Brain microvascular endothelial cell (primary cell): Measurements from ENCODE around the gene NEDD4.

Experiments
- DNase-seq: peaks from one replicate; pipeline ENCODE4 v3.0.0-alpha.2; 2020
- H3K27ac ChIP-seq: fragments of 250-450 bp; sonication (Bioruptor Pico); 2 replicates; pipeline ENCODE4 v1.5.1; 2020; ENCODE audit warnings: mild to moderate bottlenecking, moderate library complexity
- H3K27me3 ChIP-seq: fragments of 250-450 bp; sonication (Bioruptor Pico); replicated peaks from 2 replicates; pipeline ENCODE4 v1.5.1; 2020; ENCODE audit warnings: mild to moderate bottlenecking
- H3K36me3 ChIP-seq: fragments of 250-450 bp; sonication (Bioruptor Pico); replicated peaks from 2 replicates; pipeline ENCODE4 v1.5.1; 2020; ENCODE audit warnings: mild to moderate bottlenecking
- H3K4me3 ChIP-seq: 2 replicates; pipeline ENCODE4 v1.5.1; 2011; ENCODE audit warnings: low read depth, mild to moderate bottlenecking, control low read depth, low read length, moderate library complexity
- CTCF ChIP-seq: IDR thresholded peaks from 2 replicates; pipeline ENCODE4 v1.5.1; 2011; ENCODE audit warnings: low read depth, mild to moderate bottlenecking, moderate library complexity, low read length, control low read depth, inconsistent platforms; ENCODE audit errors: missing control alignments
- in situ Hi-C: cut with HindIII; loops from 2 replicates; pipeline ENCODE4 v1.10.0; 2017; ENCODE audit warnings: low sequenced_read_pairs, low pct_ligation_motif_present

NEDD4 gene

GRCh38 chr15:55819397-55820034, 173.9 kb downstream of the NEDD4 start:
- Histone ChIP-seq H3K36me3 (no peaks in the 10 kb centered on the region), H3K4me3 (no peak overlapping the region), H3K27ac (no peak overlapping the region), H3K27me3 (no peaks in the 10 kb centered on the region)
- in situ Hi-C loops = no loop called here
- no peak for DNase-seq
- no peak for TF ChIP-seq CTCF

- in situ Hi-C loops = no loop called here
- H3K36me3 ChIP-seq = no peaks in the 10 kb centered on the region
- no peak overlapping the region for H3K27ac ChIP-seq
- TF ChIP-seq CTCF = no peak
- no peaks in the 10 kb centered on the region for H3K27me3 ChIP-seq
- H3K4me3 ChIP-seq = no peak overlapping the region
- DNase-seq = peak; percentile 22
These were observed 177.4 kb downstream of the NEDD4 start for GRCh38 chr15:55816017-55816416.

GRCh38 chr15:55802600-55803376, 190.6 kb downstream of the NEDD4 start:
- Histone ChIP-seq H3K27me3 (no peaks in the 10 kb centered on the region), H3K36me3 (no peaks in the 10 kb centered on the region), H3K4me3 (no peak overlapping the region), H3K27ac (no peak overlapping the region)
- in situ Hi-C loops = no loop called here
- TF ChIP-seq CTCF = peak; percentile 34
- DNase-seq = no peak

- no peak overlapping the region for H3K4me3 ChIP-seq
- H3K27ac ChIP-seq = no peak overlapping the region
- no peak for DNase-seq
- in situ Hi-C loops = no loop called here
- TF ChIP-seq CTCF = no peak
- no peaks in the 10 kb centered on the region for H3K36me3 ChIP-seq
- H3K27me3 ChIP-seq = no peaks in the 10 kb centered on the region
These were observed 193.2 kb downstream of the NEDD4 start for GRCh38 chr15:55800216-55800615.

- in situ Hi-C loops = no loop called here
- no peak overlapping the region for H3K4me3 ChIP-seq
- H3K36me3 ChIP-seq = no peaks in the 10 kb centered on the region
- peak; percentile 53 for DNase-seq
- peak; percentile 85 for TF ChIP-seq CTCF
- no peak overlapping the region for H3K27ac ChIP-seq
- no peaks in the 10 kb centered on the region for H3K27me3 ChIP-seq
These were observed 193.9 kb downstream of the NEDD4 start for GRCh38 chr15:55799291-55800212.
